ENCODE results near the gene ST3GAL3. TPM values are rescaled to one million over a fixed set of nuclear protein-coding genes. Genes with fewer than 3 reads are reported as not detected.

ST3GAL3 gene
- total RNA-seq, 1 experiment from 2014 or later, result 8.3 TPM

- Histone ChIP-seq H3K79me1 (ENCODE audit: insufficient read depth, low read depth, low read length, poor library complexity, severe bottlenecking) (no peaks in the 10 kb centered on the region), H3K9me3 (ENCODE audit: control insufficient read depth, low read depth, low read length) (no peaks in the 10 kb centered on the region), H3K23me2 (ENCODE audit: insufficient read length, low read depth, low read length, poor library complexity, severe bottlenecking) (no peaks in the 10 kb centered on the region), H4K8ac (replicated peaks; ENCODE audit: insufficient read length, low read depth, low read length) (no peak overlapping the region), H2BK15ac (ENCODE audit: low read depth, low read length) (no peak overlapping the region), H3K4me1 (ENCODE audit: insufficient read depth, low read length) (no peaks in the 10 kb centered on the region), H3K4ac (ENCODE audit: low read depth, low read length) (no peak overlapping the region), H3T11ph (ENCODE audit: low read length) (no peak overlapping the region), H2BK120ac (ENCODE audit: low read depth, low read length, poor library complexity, severe bottlenecking) (no peak overlapping the region), H3K27ac (ENCODE audit: insufficient read length, low read depth, low read length) (no peak overlapping the region), H4K91ac (ENCODE audit: insufficient read length, low read depth, low read length) (no peak overlapping the region), H3K9ac (ENCODE audit: extremely low read depth, insufficient read length, low read length) (no peak overlapping the region), H3K56ac (ENCODE audit: insufficient read length, low read depth, low read length) (no peak overlapping the region), H3K18ac (ENCODE audit: insufficient read length, low read depth, low read length) (no peak overlapping the region), H2AFZ (ENCODE audit: low read length) (no peak overlapping the region), H4K5ac (ENCODE audit: insufficient read length, low read depth, low read length) (no peak overlapping the region), H2BK20ac (ENCODE audit: low read depth, low read length, poor library complexity, severe bottlenecking) (no peak overlapping the region), H3K14ac (ENCODE audit: insufficient read depth, low read length) (no peak overlapping the region), H4K20me1 (ENCODE audit: control insufficient read depth, insufficient read depth, insufficient read length) (no peaks in the 10 kb centered on the region), H2BK12ac (ENCODE audit: insufficient read length, low read depth, low read length) (no peak overlapping the region), H2BK5ac (ENCODE audit: insufficient read length, low read length) (no peak overlapping the region), H3K4me2 (ENCODE audit: insufficient read depth, insufficient read length, low read length) (no peak overlapping the region), H3K23ac (ENCODE audit: insufficient read length, low read depth, low read length) (no peak overlapping the region), H2AK5ac (ENCODE audit: insufficient read length, low read length) (no peak overlapping the region), H3K79me2 (ENCODE audit: insufficient read depth, low read length) (no peaks in the 10 kb centered on the region), H3K27me3 (ENCODE audit: insufficient read depth, low read length) (no peaks in the 10 kb centered on the region; the same call in 1 of the 2 replicates)
- H3K4me1 Mint-ChIP-seq, result no peaks in the 10 kb centered on the region
- no peak for DNase-seq
- WGBS (ENCODE audit: extremely low coverage, insufficient read length, low lambda C conversion rate), result no CpG with 5 or more reads among the region's 2 CpGs
- H3K27ac Mint-ChIP-seq, result no peak overlapping the region
- peaks cover 0 to 66% (median 31%) of the 10 kb centered on the region in 3 experiments for H3K36me3 Mint-ChIP-seq (ENCODE audit: insufficient read depth in 1 of 3, low read depth in 3 of 3)
- H3K27me3 Mint-ChIP-seq (ENCODE audit: low read depth), result no peaks in the 10 kb centered on the region
- H3K9me3 Mint-ChIP-seq, result no peaks in the 10 kb centered on the region; a peak in 1 of 5 replicates
- H3K4me3 Mint-ChIP-seq, result no peak overlapping the region
- no peak for TF ChIP-seq CTCF (conservative IDR thresholded peaks at IDR 0.05)
Observed at GRCh38 chr1:43688109-43688387, 19.3 kb upstream of the ST3GAL3 start.
